Measurements from ENCODE around the gene SUSD1.

Gene SUSD1

GRCh38 chr9:112072721-112073638, 102.1 kb downstream of the SUSD1 start:
- no peak for DNase-seq (ENCODE audit: extremely low read depth in 1 of 2, low read depth in 1 of 2)

GRCh38 chr9:112069318-112070169, 105.6 kb downstream of the SUSD1 start:
- DNase-seq (ENCODE audit: extremely low read depth in 1 of 2, low read depth in 1 of 2): no peak

- no peak for DNase-seq (ENCODE audit: extremely low read depth in 1 of 2, low read depth in 1 of 2)
Measured at GRCh38 chr9:112065806-112066606, 109.1 kb downstream of the SUSD1 start.

GRCh38 chr9:112064871-112065270, 110.2 kb downstream of the SUSD1 start:
- DNase-seq (ENCODE audit: extremely low read depth in 1 of 2, low read depth in 1 of 2): no peak

DNA sequence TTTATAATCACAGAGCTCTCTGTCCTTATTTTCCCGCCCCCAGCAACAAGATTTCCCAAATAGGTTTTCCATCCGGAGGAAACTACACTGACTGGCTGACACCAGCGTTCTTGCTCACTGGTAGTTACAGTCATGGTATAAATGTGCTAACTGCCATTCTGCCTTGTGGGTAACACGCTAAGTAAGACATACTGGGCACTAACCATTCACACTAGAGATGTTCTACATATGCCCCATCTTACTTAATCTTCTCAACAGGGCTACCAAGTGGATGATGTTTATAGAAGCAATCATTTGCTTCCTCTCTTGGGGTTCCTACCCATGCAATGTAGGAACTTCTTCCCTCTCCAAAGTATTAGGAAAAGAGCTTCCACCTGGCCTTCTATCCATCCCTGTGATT, 111.5 kb downstream of the SUSD1 start:
- DNase-seq (ENCODE audit: extremely low read depth in 1 of 2, low read depth in 1 of 2): no peak

DNA sequence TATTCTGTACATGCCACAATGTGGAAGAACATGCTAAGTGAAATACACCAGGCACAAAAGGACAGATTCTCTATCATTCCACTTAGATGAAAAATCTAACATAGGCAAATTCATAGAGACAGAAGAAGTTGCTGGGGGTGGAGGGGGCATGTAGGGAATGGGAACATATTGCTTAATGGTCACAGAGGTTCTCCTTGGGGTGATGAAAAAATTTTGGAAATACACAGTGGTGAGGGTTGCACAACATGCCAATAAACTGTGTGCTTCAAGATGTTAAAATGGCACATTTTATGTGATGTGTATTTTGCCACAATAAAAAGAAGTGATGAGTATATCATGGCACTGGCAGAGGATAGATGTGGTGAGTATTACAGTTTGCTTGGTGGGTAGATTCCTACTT, 111.9 kb downstream of the SUSD1 start:
- no peak for DNase-seq (ENCODE audit: extremely low read depth in 1 of 2, low read depth in 1 of 2)

DNA sequence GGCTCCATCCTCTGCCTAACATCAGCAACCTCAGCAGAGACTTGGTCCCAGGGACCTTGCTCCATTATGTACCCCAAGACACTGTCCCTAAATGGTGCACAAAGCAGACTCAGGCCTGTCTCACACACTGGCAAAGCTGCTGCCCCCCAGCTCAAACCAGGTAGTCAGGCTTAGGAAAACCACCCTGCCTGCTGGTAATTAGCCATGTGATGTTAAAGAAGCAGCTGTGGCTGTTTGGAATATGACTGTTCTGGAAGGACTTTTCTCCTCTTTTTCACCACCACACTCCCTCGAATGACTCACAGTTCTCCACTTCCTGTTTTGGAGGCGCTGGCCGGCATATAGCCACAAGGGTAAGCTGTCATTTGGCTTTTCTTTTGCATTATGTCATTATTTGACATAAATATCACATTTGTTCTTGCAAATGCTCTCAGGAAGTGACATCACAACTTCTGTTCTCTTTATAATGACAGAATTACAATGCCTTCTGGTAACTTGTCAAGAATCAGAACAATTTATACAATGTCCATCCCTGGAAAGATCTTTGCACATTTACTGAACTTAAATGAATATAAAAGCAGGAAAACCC, 113.9 kb downstream of the SUSD1 start:
- no peak for DNase-seq (ENCODE audit: extremely low read depth in 1 of 2, low read depth in 1 of 2)

DNA sequence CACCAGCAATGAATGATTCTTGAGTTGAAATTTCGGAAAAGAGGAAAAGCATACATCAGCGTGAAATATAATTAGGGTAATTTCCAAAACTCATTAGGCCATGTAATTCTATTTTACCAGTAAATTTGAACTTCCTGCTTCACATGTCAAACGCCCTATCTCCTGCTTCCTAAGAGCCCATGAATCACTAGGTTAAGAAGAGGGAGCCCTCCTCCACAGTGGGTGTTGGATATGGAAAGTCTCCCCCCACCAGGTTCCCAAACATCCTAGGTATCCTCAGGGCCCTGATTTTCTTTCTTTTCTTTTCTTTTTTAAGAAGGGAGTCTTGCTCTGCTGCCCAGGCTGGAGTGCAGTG, 115.2 kb downstream of the SUSD1 start:
- no peak for DNase-seq (ENCODE audit: extremely low read depth in 1 of 2, low read depth in 1 of 2)

DNA sequence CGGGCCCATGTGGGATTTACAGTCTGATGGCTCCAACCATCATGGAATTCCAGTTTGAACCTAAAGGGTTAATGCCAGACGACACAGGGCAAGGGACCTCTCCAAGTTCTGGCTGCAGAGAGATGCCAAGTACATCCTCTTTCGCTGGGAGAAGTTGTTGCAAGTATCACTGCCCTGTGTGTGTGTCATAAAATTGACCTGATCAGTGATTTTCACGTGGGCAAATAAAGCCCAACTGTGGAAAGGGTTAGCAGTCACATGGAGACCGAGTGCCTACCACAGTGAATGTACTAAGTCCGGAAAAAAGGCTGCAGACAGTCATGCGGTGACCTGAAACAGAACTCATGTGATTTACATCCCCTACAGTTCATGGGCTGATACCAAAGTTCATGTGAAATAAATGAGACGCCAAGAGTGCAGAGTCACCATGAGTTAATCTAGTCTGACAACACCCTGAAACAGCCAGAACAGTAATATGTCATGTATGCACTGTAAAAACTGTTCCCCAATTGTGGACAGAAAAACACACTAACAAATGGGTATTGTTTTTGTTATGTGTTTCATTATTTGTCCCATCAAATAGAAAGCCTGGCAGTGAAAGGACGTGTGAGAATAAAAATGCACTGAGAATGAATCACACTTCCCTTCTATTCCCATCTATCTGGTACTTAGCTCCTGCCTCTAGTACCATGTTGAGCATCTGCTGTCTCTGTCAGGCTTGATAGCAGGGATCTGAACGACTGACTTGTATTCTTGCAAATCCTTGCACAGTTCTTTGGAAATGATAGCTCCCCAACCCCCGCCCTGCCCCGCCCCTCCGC, 115.7 kb downstream of the SUSD1 start:
- DNase-seq (ENCODE audit: extremely low read depth in 1 of 2, low read depth in 1 of 2): no peak

- DNase-seq (ENCODE audit: extremely low read depth in 1 of 2, low read depth in 1 of 2): no peak
Measured at GRCh38 chr9:112056996-112057395, 118.1 kb downstream of the SUSD1 start.

GRCh38 chr9:112054916-112055315, 120.2 kb downstream of the SUSD1 start:
- no peak for DNase-seq (ENCODE audit: extremely low read depth in 1 of 2, low read depth in 1 of 2)

DNA sequence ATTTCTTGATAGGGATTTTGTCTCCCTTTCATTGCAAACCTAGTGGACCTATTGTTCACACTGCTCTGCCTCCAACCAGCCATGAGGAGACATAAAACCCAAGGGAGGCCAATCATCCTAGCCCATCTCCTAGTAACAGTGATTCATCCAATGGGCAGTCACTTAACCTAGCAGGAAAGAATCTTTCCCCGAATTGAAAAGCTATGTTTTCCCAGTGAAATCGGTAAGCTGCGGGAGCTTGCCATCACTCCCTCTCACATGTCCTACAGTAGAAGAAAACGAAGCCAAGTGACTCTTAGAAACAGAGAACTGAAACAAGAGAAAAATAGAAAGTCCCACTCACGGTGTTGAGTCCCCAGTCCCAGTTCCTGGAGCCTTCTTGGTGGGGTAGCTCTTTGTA, 123.3 kb downstream of the SUSD1 start:
- no peak for DNase-seq (ENCODE audit: extremely low read depth in 1 of 2, low read depth in 1 of 2)

- no peak for DNase-seq (ENCODE audit: extremely low read depth in 1 of 2, low read depth in 1 of 2)
Measured at GRCh38 chr9:112050544-112051475, 124.3 kb downstream of the SUSD1 start.

DNA sequence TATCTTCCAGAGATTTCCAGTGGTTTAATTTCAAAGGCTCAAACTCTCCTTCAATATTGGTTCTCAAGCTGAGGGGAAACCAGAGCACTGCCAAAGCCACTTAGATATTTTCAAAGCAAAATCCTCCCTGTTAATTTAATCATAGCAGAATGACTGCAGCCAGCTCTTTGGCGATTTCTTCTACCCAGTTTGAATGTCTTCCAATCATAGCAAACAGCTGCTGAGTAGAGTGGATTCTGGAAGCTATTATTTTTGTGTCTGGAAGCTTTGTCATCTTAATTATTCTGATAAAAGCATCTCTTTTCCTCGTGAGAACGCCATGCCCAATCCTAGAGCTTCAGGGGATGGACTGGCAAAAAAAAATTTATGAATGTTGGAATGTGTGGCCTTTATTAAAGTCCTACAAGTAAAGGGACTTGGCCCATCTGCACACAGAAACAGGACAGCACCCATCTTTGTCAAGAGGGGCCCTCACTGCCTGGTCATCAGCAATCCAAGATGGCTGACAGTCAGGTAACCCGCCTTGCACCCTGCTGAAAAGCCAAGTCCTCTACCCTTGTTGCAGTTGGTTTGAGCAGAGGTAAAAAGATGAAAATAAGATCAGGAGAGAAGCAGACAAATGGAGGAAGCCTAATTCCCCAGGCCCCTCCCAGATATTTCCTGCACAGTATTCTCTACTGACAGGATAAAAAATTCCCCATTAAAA, 125.1 kb downstream of the SUSD1 start:
- DNase-seq (ENCODE audit: extremely low read depth in 1 of 2, low read depth in 1 of 2): no peak

DNA sequence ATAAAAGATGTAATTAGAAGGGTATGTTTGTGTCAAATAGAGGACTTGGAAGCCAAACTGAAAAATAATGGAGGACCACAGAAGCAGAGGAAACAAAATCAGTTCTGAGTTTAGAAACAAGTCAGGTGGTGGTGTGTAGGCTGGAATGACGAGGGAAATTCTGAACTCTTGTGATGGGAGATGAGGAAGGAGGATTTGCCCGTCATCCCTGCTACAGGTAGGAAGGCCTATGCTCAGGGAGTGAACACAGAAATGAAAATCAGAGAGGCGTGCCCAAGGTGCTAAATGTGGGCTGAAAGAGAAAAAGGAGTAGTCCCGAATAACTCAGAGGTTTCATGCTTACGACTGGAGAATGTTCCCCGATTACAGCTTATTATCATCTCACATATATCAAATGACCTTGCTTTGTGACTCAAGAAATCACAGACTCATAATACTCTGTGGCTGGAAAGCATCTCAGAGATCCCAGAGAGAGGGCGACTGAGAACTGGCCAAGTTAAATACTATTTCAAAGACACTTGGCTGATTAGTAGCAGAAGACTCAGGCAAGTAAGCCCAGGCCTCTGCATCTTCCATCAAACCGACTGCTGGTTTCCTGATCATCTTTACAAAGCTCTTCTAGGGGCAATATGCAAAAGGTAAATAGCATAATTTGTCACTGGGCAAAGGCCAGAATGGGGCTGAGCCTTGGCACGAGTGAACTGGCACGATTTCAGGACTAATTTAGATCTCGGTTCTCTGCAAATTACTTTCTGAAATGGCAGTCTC, 126.0 kb downstream of the SUSD1 start:
- DNase-seq (ENCODE audit: extremely low read depth in 1 of 2, low read depth in 1 of 2): no peak

- DNase-seq (ENCODE audit: extremely low read depth in 1 of 2, low read depth in 1 of 2): no peak
Measured at GRCh38 chr9:112047538-112048066, 127.5 kb downstream of the SUSD1 start.

- DNase-seq (ENCODE audit: extremely low read depth in 1 of 2, low read depth in 1 of 2): no peak
Measured at GRCh38 chr9:112046181-112046580, 128.9 kb downstream of the SUSD1 start.
